ENCODE measurements around the gene KMT5B.

- TF ChIP-seq GATA2 (IDR thresholded peaks at IDR 0.05; ENCODE audit: low read depth, low read length): no peak
- no peak for TF ChIP-seq GATA3 (IDR thresholded peaks at IDR 0.05; ENCODE audit: low read depth, low read length)
Observed at GRCh38 chr11:68199295-68199987, 13.7 kb downstream of the KMT5B start.
